A673 (cell line): ENCODE data around the gene NAV2.

ENCODE experiments used
- EZH2 ChIP-seq: fragments of 200-600 bp; sonication (generic); IDR thresholded peaks from 2 replicates; pipeline ENCODE4 v1.6.1; 2017; ENCODE audit warnings: borderline replicate concordance, low read depth, mild to moderate bottlenecking, mixed read lengths, antibody characterized with exemption, low read length; ENCODE audit not compliant: poor library complexity, severe bottlenecking
- TF ChIP-seq, protein P1 (sequence below): fragments of 300-800, 200-600 bp; sonication (generic); conservative IDR thresholded peaks from 2 replicates; pipeline ENCODE4 v1.5.1; 2017; ENCODE audit warnings: low read depth, mild to moderate bottlenecking, antibody characterized with exemption, low read length, moderate library complexity, mixed read lengths

DNA sequence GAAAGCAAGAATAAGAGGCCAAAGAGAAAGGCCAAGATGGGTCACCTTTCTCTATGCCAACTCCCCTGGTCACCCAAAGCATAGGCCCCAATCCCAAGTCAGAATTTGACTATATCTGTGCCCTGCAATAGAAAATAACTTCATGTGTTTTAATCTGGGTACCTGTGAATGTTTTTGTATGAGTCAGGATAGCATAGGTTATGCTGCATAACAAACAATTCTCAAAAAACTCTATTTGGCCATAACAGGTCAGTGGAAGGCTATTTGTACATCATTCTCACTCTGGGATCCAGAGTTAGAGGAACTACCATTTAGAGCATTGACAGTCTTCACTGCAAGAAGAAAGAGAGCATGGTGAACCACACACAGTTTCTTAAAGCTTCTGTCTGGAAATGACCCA lies 280.4 kb downstream of the NAV2 start:
- no peak for TF ChIP-seq EZH2
- TF ChIP-seq, protein P1, sequence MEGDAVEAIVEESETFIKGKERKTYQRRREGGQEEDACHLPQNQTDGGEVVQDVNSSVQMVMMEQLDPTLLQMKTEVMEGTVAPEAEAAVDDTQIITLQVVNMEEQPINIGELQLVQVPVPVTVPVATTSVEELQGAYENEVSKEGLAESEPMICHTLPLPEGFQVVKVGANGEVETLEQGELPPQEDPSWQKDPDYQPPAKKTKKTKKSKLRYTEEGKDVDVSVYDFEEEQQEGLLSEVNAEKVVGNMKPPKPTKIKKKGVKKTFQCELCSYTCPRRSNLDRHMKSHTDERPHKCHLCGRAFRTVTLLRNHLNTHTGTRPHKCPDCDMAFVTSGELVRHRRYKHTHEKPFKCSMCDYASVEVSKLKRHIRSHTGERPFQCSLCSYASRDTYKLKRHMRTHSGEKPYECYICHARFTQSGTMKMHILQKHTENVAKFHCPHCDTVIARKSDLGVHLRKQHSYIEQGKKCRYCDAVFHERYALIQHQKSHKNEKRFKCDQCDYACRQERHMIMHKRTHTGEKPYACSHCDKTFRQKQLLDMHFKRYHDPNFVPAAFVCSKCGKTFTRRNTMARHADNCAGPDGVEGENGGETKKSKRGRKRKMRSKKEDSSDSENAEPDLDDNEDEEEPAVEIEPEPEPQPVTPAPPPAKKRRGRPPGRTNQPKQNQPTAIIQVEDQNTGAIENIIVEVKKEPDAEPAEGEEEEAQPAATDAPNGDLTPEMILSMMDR: no peak
